ENCODE results near the gene EPN3. TPM values are rescaled to one million over a fixed set of nuclear protein-coding genes. Genes with fewer than 3 reads are reported as not detected.

EPN3 gene
- total and polyA plus RNA-seq, 8 donors, result 6.4 to 117 (median 45.1) TPM

DNA sequence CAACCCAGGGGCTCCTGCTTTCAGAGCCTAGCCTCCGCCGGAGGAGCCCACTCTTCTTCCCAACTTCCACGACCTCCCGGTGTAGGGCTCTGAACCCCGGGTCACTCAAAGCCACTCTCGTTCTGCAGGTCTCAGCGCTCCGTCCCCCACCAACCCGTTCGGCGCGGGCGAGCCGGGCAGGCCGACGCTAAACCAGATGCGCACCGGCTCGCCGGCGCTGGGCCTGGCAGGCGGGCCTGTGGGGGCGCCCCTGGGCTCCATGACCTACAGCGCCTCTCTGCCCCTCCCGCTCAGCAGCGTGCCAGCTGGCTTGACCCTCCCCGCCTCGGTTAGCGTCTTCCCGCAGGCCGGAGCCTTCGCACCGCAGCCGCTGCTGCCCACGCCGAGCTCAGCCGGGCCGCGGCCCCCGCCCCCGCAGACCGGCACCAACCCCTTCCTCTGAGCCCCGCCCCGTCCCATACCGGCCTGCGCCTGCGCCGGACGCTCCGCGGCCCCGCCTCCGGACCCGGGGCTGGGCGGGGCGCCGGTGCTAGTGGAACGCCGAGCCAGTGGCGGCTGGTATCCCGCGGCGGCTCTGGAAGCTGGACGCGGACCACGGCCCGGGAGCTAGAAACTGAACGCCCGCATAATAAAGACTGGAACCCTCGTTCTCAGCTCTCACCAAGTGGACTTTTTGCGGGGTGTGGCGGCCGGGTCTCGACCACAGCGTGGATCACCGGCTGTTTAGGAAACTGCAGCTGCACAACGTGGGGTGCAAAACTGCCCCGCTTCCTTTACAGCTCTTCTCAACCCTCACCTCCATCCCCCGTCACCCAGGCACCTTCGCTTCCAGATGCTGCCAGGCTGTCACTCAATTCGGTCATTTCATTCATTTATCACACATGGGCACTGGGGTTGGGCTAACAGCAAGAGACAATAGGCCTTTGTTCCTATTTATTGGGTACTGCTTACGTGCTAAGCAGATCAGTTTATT is 9.5 kb downstream of the EPN3 start:
- Histone ChIP-seq H3K27me3 (no peaks in the 10 kb centered on the region), H3K36me3 (peaks cover 7 to 41% (median 24%) of the 10 kb centered on the region in 4 donors), H3K4me3 (peak overlapping the region; percentile 48 to 57 (median 52)), H3K27ac (peak overlapping the region; percentile 77 to 92 (median 81)), H3K4me1 (peaks cover 48 to 87% (median 76%) of the 10 kb centered on the region in 4 donors), H3K9me3 (no peaks in the 10 kb centered on the region)
- WGBS, 5 donors, result 1 to 2% (median 2%) methylated on average over 42 to 82 of the region's 82 CpGs
- DNase-seq, result peak; percentile 92 to 96
- no peak for TF ChIP-seq POLR2A (IDR thresholded peaks at IDR 0.05)
- peak; percentile 20 to 76 (median 45) for TF ChIP-seq POLR2AphosphoS5 (IDR thresholded peaks at IDR 0.05)
- intact Hi-C loops (cut with DNase I; ENCODE audit: low total_unique reads), result loop anchor here (10.0 kb wide), 1 partner anchor 303 kb away; no protein-coding TSS in a partner anchor

DNA sequence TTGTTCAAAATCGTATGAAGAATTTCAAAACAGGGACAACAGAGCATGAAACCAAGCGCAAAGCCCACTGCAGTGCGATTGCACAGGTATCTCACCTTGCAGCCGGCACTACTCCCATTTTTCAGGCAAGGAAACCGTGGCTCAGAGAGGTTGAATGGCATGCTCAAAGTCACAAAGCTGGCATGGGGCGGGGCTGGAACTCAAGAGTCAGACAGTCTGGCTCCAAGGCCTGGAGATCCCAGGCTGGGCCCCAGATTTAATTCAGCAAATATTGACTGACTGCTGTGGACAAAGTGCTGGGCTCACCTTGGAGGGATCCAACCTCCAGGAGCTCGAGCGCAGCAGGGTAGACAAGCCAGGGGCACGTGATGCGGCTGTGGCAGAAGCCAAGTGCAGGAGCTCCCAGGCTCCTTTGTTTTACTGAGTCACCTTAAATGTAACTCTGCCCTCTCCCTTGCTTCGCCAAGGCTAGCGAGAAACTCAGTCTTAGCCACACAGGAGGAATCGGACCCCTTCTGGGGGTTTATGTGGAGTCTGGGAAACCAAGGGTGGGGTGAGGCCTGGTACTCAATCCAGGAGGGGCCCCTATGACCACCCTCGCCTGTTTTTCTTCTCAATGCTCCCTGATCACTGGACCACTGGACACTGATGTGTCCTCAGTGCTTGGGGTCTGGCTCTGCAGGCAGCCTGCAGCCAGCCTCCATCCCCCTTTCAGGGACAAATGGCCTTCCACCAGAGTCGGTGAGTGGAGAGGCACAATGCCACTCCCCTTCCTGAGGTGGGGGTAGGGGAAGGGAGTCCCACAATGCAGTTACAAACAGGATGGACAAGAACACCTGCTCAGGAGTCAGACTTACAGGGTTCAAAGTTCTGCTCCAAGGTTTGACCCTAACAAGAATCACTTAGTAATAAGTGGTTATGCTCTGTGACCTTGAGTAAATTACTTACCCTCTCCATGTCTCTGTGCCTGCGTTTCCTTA is 10.6 kb downstream of the EPN3 start:
- peak; percentile 94 to 95 for DNase-seq
- TF ChIP-seq EP300 (IDR thresholded peaks at IDR 0.05), result no peak
- peak in 2 of 3 donors; percentile 18 to 88 for TF ChIP-seq POLR2AphosphoS5 (IDR thresholded peaks at IDR 0.05)
- TF ChIP-seq, protein P1, sequence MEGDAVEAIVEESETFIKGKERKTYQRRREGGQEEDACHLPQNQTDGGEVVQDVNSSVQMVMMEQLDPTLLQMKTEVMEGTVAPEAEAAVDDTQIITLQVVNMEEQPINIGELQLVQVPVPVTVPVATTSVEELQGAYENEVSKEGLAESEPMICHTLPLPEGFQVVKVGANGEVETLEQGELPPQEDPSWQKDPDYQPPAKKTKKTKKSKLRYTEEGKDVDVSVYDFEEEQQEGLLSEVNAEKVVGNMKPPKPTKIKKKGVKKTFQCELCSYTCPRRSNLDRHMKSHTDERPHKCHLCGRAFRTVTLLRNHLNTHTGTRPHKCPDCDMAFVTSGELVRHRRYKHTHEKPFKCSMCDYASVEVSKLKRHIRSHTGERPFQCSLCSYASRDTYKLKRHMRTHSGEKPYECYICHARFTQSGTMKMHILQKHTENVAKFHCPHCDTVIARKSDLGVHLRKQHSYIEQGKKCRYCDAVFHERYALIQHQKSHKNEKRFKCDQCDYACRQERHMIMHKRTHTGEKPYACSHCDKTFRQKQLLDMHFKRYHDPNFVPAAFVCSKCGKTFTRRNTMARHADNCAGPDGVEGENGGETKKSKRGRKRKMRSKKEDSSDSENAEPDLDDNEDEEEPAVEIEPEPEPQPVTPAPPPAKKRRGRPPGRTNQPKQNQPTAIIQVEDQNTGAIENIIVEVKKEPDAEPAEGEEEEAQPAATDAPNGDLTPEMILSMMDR (IDR thresholded peaks at IDR 0.05), result peak in 1 of 7 experiments; percentile 7
- no peak for TF ChIP-seq POLR2A (IDR thresholded peaks at IDR 0.05)
- Histone ChIP-seq H3K27me3 (no peaks in the 10 kb centered on the region), H3K4me3 (peak overlapping the region in 2 of 4 donors; percentile 48 to 57), H3K36me3 (peaks cover 5 to 30% (median 17%) of the 10 kb centered on the region in 4 donors), H3K9me3 (no peaks in the 10 kb centered on the region), H3K4me1 (peaks cover 50 to 86% (median 77%) of the 10 kb centered on the region in 4 donors), H3K27ac (peak overlapping the region; percentile 77 to 92 (median 81))
- 28 to 66% (median 47%) methylated on average over 15 to 16 of the region's 16 CpGs for WGBS, 5 donors
- intact Hi-C loops (cut with DNase I; ENCODE audit: low total_unique reads), result loop anchor here (10.0 kb wide), 1 partner anchor 302 kb away; no protein-coding TSS in a partner anchor

DNA sequence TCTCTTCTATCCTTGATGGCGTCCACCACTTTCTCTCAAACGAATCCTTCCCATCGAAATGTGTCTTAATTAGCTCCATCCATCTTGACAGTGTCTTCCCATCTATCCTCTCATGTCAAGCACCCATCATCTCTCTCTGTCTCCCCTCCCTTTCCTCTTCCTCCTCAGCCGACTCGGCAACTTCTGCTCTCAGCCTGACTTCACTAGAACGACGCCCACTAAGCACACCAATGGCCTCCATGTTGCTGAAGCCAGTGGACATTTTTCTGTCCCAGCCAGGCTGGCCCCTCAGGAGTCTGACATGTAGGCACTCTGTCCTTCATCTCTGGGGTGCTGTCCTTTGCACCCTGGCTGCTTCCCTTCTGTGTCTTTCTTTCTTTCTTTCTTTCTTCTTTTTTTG is 12.0 kb downstream of the EPN3 start:
- no peak overlapping the region for H3K4me3 ChIP-seq
- 60 to 73% (median 67%) methylated on average over 7 of the region's 7 CpGs for WGBS, 5 donors
- DNase-seq, result no peak
- no peaks in the 10 kb centered on the region for H3K9me3 ChIP-seq
- peak overlapping the region in 3 of 5 donors; percentile 37 to 82 (median 81) for H3K27ac ChIP-seq
- no peaks in the 10 kb centered on the region for H3K27me3 ChIP-seq
- peaks cover 0 to 28% (median 9%) of the 10 kb centered on the region in 4 donors for H3K36me3 ChIP-seq
- peaks cover 45 to 79% (median 67%) of the 10 kb centered on the region in 4 donors for H3K4me1 ChIP-seq
- TF ChIP-seq POLR2A (IDR thresholded peaks at IDR 0.05), result no peak
- no peak for TF ChIP-seq EP300 (IDR thresholded peaks at IDR 0.05)
- TF ChIP-seq POLR2AphosphoS5 (IDR thresholded peaks at IDR 0.05), result no peak
- TF ChIP-seq, protein P1 (IDR thresholded peaks at IDR 0.05), result no peak
- intact Hi-C loops (cut with DNase I; ENCODE audit: low total_unique reads), result loop anchor here (10.0 kb wide), 1 partner anchor 300 kb away; no protein-coding TSS in a partner anchor

DNA sequence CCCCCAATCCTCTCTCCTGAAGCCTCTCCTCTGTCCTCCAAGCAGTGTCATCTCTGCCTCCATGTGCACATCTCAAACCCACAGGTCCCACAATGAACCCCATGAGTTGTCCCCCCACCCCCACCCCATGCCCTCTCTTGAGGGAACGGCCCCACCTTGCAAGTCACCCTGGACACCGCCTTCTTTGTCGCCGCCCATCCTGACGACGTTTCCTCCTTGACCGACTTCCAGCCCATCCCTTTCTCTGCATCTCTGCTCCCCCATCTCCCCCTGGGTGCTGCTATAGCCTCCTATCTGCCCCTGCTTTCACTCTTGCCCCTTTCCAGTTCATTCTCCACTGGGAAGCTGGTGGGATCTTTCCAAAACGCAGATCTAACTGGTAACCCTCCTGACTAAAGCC is 12.8 kb downstream of the EPN3 start:
- H3K27me3 ChIP-seq, result no peaks in the 10 kb centered on the region
- H3K27ac ChIP-seq, result peak overlapping the region in 1 of 5 donors; percentile 37
- intact Hi-C loops (cut with DNase I; ENCODE audit: low total_unique reads), result loop anchor here (5.0 to 10.0 kb wide), 3 partner anchors 77 to 299 kb away; no protein-coding TSS in a partner anchor
- TF ChIP-seq POLR2AphosphoS5 (IDR thresholded peaks at IDR 0.05) (no peak), EP300 (IDR thresholded peaks at IDR 0.05) (no peak)
- no peak overlapping the region for H3K4me3 ChIP-seq
- 36 to 48% (median 39%) methylated on average over 8 of the region's 8 CpGs for WGBS, 5 donors
- peaks cover 40 to 75% (median 60%) of the 10 kb centered on the region in 4 donors for H3K4me1 ChIP-seq
- H3K9me3 ChIP-seq, result no peaks in the 10 kb centered on the region
- DNase-seq, result peak in 1 of 2 donors; percentile 69
- peaks cover 0 to 31% (median 12%) of the 10 kb centered on the region in 4 donors for H3K36me3 ChIP-seq
